AG04449 (cell line): ENCODE results near the gene PNPLA3.

Experiments used
- CTCF ChIA-PET: fragments of 350-600 bp; formaldehyde crosslinking; extraction: SDS; loops from one replicate; lab custom pipeline; 2021; ENCODE audit warnings: antibody characterized with exemption; lab: Yijun Ruan, JAX
- POLR2A ChIA-PET: fragments of 400-600, 350-600 bp; formaldehyde crosslinking; extraction: SDS; loops from one replicate; lab custom pipeline; 2020; ENCODE audit warnings: antibody characterized with exemption, inconsistent platforms; lab: Yijun Ruan, JAX
- DNase-seq: peaks from one replicate; pipeline ENCODE4 v3.0.0-alpha.2; 2010; ENCODE audit warnings: low read depth, low spot score
- H3K4me3 ChIP-seq: 2 replicates; pipeline ENCODE4 v1.5.1; 2011; ENCODE audit warnings: low read depth, mild to moderate bottlenecking, control low read depth, low read length
- CTCF ChIP-seq: IDR thresholded peaks from one replicate; pipeline ENCODE4 v1.5.1; 2011; ENCODE audit warnings: mild to moderate bottlenecking, moderate library complexity, low read length, control low read depth, inconsistent platforms; ENCODE audit not compliant: insufficient read depth; ENCODE audit errors: missing control alignments

Gene PNPLA3

GRCh38 chr22:43925433-43926348, 2.1 kb downstream of the PNPLA3 start:
- POLR2A ChIA-PET, result no interaction called here
- DNase-seq, result no peak
- no peak for TF ChIP-seq CTCF
- H3K4me3 ChIP-seq, result no peak overlapping the region
- CTCF ChIA-PET, result interaction anchor here (2.2 kb wide), 1 partner anchor 19 kb away, joined by 7 read pairs; no protein-coding TSS in a partner anchor

- DNase-seq, result no peak
- no peak for TF ChIP-seq CTCF
- CTCF ChIA-PET, result interaction anchor here (2.2 kb wide), 1 partner anchor 19 kb away, joined by 7 read pairs; no protein-coding TSS in a partner anchor
- no peak overlapping the region for H3K4me3 ChIP-seq
- POLR2A ChIA-PET, result no interaction called here
Observed at GRCh38 chr22:43926349-43926710, 2.7 kb downstream of the PNPLA3 start.

DNA sequence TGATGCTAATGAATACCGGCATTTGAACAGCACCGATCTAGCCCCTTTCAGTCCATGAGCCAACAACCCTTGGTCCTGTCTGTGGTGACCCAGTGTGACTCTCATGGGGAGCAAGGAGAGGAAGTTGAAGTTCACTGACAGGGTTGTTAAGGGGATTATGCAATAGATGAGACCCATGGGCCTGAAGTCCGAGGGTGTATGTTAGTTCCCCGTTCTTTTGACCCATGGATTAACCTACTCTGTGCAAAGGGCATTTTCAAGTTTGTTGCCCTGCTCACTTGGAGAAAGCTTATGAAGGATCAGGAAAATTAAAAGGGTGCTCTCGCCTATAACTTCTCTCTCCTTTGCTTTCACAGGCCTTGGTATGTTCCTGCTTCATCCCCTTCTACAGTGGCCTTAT, 4.9 kb downstream of the PNPLA3 start:
- ChIA-PET POLR2A (no interaction called here), CTCF (interaction anchor here (1.1 to 2.7 kb wide), 4 partner anchors 10 to 44 kb away, joined by 3 to 8 read pairs (median 3); no protein-coding TSS in a partner anchor)
- no peak for TF ChIP-seq CTCF
- no peak for DNase-seq
- no peak overlapping the region for H3K4me3 ChIP-seq

DNA sequence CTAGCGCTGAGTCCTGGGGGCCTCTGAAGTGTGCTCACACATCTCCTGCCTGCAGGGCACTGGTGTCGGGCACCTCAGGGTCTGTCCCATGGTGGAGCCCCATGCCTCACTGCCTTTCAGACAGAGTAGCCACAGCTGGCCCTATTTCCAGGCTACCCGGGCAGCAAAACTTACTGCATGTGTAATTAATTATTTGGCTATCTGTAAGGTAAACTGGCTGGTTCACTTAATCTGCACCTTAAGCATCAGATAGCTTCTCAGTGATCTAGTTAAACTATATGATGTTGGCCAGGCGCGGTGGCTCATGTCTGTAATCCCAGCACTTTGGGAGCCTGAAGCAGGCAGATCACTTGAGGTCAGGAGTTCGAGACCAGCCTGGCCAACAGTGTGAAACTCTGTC, 5.3 kb downstream of the PNPLA3 start:
- no peak for TF ChIP-seq CTCF
- ChIA-PET POLR2A (no interaction called here), CTCF (interaction anchor here (1.1 to 5.7 kb wide), 5 partner anchors 10 to 44 kb away, joined by 3 to 58 read pairs (median 3); no protein-coding TSS in a partner anchor)
- no peak for DNase-seq
- H3K4me3 ChIP-seq, result no peak overlapping the region

GRCh38 chr22:43931771-43932170, 8.2 kb downstream of the PNPLA3 start:
- POLR2A ChIA-PET, result no interaction called here
- CTCF ChIA-PET, result interaction anchor here (0.7 to 5.7 kb wide), 4 partner anchors 8 to 49 kb away, joined by 4 to 58 read pairs (median 4); partner anchors contain the start of gene PNPLA3
- TF ChIP-seq CTCF, result no peak
- no peak overlapping the region for H3K4me3 ChIP-seq
- DNase-seq, result no peak

- DNase-seq, result no peak
- H3K4me3 ChIP-seq, result no peak overlapping the region
- TF ChIP-seq CTCF, result no peak
- ChIA-PET CTCF (interaction anchor here (0.9 to 6.5 kb wide), 7 partner anchors 11 to 686 kb away, joined by 3 to 58 read pairs (median 4); partner anchors contain the start of gene PNPLA5), POLR2A (no interaction called here)
Observed at GRCh38 chr22:43941449-43941848, 17.8 kb downstream of the PNPLA3 start.
